Measurements from ENCODE around the gene ATP11C. TPM values are rescaled to one million over a fixed set of nuclear protein-coding genes. Genes with fewer than 3 reads are reported as not detected.
A peak's percentile ranks its signal among the peaks of the same experiment; 100 is the strongest.
"Not testable (repeated sequence)": the region's sequence is repeated elsewhere in the genome, so short reads cannot be mapped to it uniquely, and the experiment has no call there.

The ATP11C gene
- total RNA-seq, 1 experiment from 2014 or later: 48.2 TPM

- no peaks in the 10 kb centered on the region for H3K27me3 ChIP-seq
- no peaks in the 10 kb centered on the region for H3K36me3 ChIP-seq
- H3K27ac ChIP-seq: peak overlapping the region; percentile 93
- peak overlapping the region; percentile 94 for H3K4me3 ChIP-seq
- H3K9me3 ChIP-seq (replicated peaks): no peaks in the 10 kb centered on the region
- 0 out of 2 replicates have a peak, but pooled peaks cover 5% of the 10 kb centered on the region for H3K4me1 ChIP-seq
- DNase-seq: peak; percentile 33 to 58
These were observed 566 bp downstream of the ATP11C start for GRCh38 chrX:139932073-139932900.

GRCh38 chrX:139931646-139932072, 1.2 kb downstream of the ATP11C start:
- H3K4me3 ChIP-seq: peak overlapping the region; percentile 94
- H3K4me1 ChIP-seq: 0 out of 2 replicates have a peak, but pooled peaks cover 5% of the 10 kb centered on the region
- H3K9me3 ChIP-seq (replicated peaks): no peaks in the 10 kb centered on the region
- peak overlapping the region; percentile 75 for H3K27ac ChIP-seq
- H3K27me3 ChIP-seq: no peaks in the 10 kb centered on the region
- no peaks in the 10 kb centered on the region for H3K36me3 ChIP-seq
- no peak for DNase-seq

GRCh38 chrX:139930916-139931645, 1.8 kb downstream of the ATP11C start:
- no peaks in the 10 kb centered on the region for H3K36me3 ChIP-seq
- no peaks in the 10 kb centered on the region for H3K9me3 ChIP-seq (replicated peaks)
- H3K4me3 ChIP-seq: peak overlapping the region; percentile 94
- no peaks in the 10 kb centered on the region for H3K27me3 ChIP-seq
- peak; percentile 33 to 43 for DNase-seq
- peak overlapping the region; percentile 75 for H3K27ac ChIP-seq
- H3K4me1 ChIP-seq: 0 out of 2 replicates have a peak, but pooled peaks cover 5% of the 10 kb centered on the region

- H3K9me3 ChIP-seq (replicated peaks): no peaks in the 10 kb centered on the region
- H3K4me3 ChIP-seq: peak overlapping the region; percentile 94
- no peaks in the 10 kb centered on the region for H3K36me3 ChIP-seq
- peak overlapping the region; percentile 75; the same call in 1 of the 2 replicates for H3K27ac ChIP-seq
- H3K4me1 ChIP-seq: 0 out of 2 replicates have a peak, but pooled peaks cover 5% of the 10 kb centered on the region
- peak in 1 of 2 experiments; percentile 1 for DNase-seq
- no peaks in the 10 kb centered on the region for H3K27me3 ChIP-seq
These were observed 2.5 kb downstream of the ATP11C start for GRCh38 chrX:139930401-139930800.

- peak overlapping the region; percentile 94 for H3K4me3 ChIP-seq
- peak; percentile 37 to 57 for DNase-seq
- 0 out of 2 replicates have a peak, but pooled peaks cover 5% of the 10 kb centered on the region for H3K4me1 ChIP-seq
- H3K27ac ChIP-seq: peak overlapping the region; percentile 54
- no peaks in the 10 kb centered on the region for H3K9me3 ChIP-seq (replicated peaks)
- H3K36me3 ChIP-seq: no peaks in the 10 kb centered on the region
- H3K27me3 ChIP-seq: no peaks in the 10 kb centered on the region
These were observed 3.0 kb downstream of the ATP11C start for GRCh38 chrX:139929876-139930275.

GRCh38 chrX:139924696-139925095, 8.2 kb downstream of the ATP11C start:
- DNase-seq: no peak
- Histone ChIP-seq H3K4me1 (0 out of 2 replicates have a peak, but pooled peaks cover 4% of the 10 kb centered on the region), H3K27me3 (no peaks in the 10 kb centered on the region), H3K9me3 (replicated peaks) (no peaks in the 10 kb centered on the region), H3K4me3 (no peak overlapping the region), H3K27ac (no peak overlapping the region), H3K36me3 (no peaks in the 10 kb centered on the region)

- Histone ChIP-seq H3K4me1 (no peaks in the 10 kb centered on the region), H3K9me3 (replicated peaks) (no peaks in the 10 kb centered on the region), H3K4me3 (no peak overlapping the region)
These were observed 8.7 kb downstream of the ATP11C start for GRCh38 chrX:139924069-139924695.

GRCh38 chrX:139921142-139921541, 11.7 kb downstream of the ATP11C start:
- H3K27ac ChIP-seq; H3K27me3 ChIP-seq; DNase-seq; H3K36me3 ChIP-seq; H3K9me3 ChIP-seq (replicated peaks); H3K4me1 ChIP-seq; H3K4me3 ChIP-seq: not testable (repeated sequence)

More at GRCh38 chrX:139924069-139924695, 8.7 kb downstream of the ATP11C start:
- Histone ChIP-seq H3K27ac (no peak overlapping the region), H3K36me3 (no peaks in the 10 kb centered on the region), H3K27me3 (no peaks in the 10 kb centered on the region)
- DNase-seq: no peak

- Histone ChIP-seq H3K27ac (no peak overlapping the region), H3K4me1 (no peaks in the 10 kb centered on the region), H3K27me3 (no peaks in the 10 kb centered on the region), H3K9me3 (replicated peaks) (no peaks in the 10 kb centered on the region), H3K4me3 (no peak overlapping the region), H3K36me3 (no peaks in the 10 kb centered on the region)
- DNase-seq: no peak
These were observed 12.5 kb downstream of the ATP11C start for GRCh38 chrX:139920316-139920715.

GRCh38 chrX:139914421-139914820, 18.4 kb downstream of the ATP11C start:
- Histone ChIP-seq H3K27me3 (no peaks in the 10 kb centered on the region), H3K36me3 (no peaks in the 10 kb centered on the region), H3K9me3 (replicated peaks) (no peaks in the 10 kb centered on the region), H3K4me1 (no peaks in the 10 kb centered on the region), H3K27ac (no peak overlapping the region), H3K4me3 (no peak overlapping the region)
- no peak for DNase-seq

- Histone ChIP-seq H3K36me3 (no peaks in the 10 kb centered on the region), H3K27me3 (no peaks in the 10 kb centered on the region), H3K4me1 (no peaks in the 10 kb centered on the region), H3K9me3 (replicated peaks) (no peaks in the 10 kb centered on the region), H3K4me3 (no peak overlapping the region), H3K27ac (no peak overlapping the region)
- no peak for DNase-seq
These were observed 23.1 kb downstream of the ATP11C start for GRCh38 chrX:139909712-139910111.

- no peak for DNase-seq
- Histone ChIP-seq H3K4me3 (no peak overlapping the region), H3K9me3 (replicated peaks) (no peaks in the 10 kb centered on the region), H3K27ac (no peak overlapping the region), H3K27me3 (no peaks in the 10 kb centered on the region), H3K36me3 (no peaks in the 10 kb centered on the region), H3K4me1 (no peaks in the 10 kb centered on the region)
These were observed 25.8 kb downstream of the ATP11C start for GRCh38 chrX:139907078-139907477.

GRCh38 chrX:139905743-139906142, 27.1 kb downstream of the ATP11C start:
- Histone ChIP-seq H3K36me3 (no peaks in the 10 kb centered on the region), H3K27me3 (no peaks in the 10 kb centered on the region), H3K4me3 (no peak overlapping the region), H3K4me1 (no peaks in the 10 kb centered on the region), H3K9me3 (replicated peaks) (no peaks in the 10 kb centered on the region), H3K27ac (no peak overlapping the region)
- DNase-seq: no peak

GRCh38 chrX:139905051-139905450, 27.8 kb downstream of the ATP11C start:
- Histone ChIP-seq H3K4me3 (no peak overlapping the region), H3K36me3 (no peaks in the 10 kb centered on the region), H3K27ac (no peak overlapping the region), H3K4me1 (no peaks in the 10 kb centered on the region), H3K9me3 (replicated peaks) (no peaks in the 10 kb centered on the region), H3K27me3 (no peaks in the 10 kb centered on the region)
- DNase-seq: no peak

- H3K27me3 ChIP-seq: no peaks in the 10 kb centered on the region
- H3K9me3 ChIP-seq (replicated peaks): no peaks in the 10 kb centered on the region
- DNase-seq: no peak
- H3K4me1 ChIP-seq: no peaks in the 10 kb centered on the region
- H3K27ac ChIP-seq: no peak overlapping the region
- no peak overlapping the region for H3K4me3 ChIP-seq
- H3K36me3 ChIP-seq: no peaks in the 10 kb centered on the region
These were observed 29.6 kb downstream of the ATP11C start for GRCh38 chrX:139903210-139903609.
